NB4 (cell line): Measurements from ENCODE around the gene THAP7.

Source experiments
- DNase-seq: peaks from one replicate; pipeline ENCODE4 v3.0.0; 2010; ENCODE audit warnings: low read depth
- H3K4me3 ChIP-seq: one replicate; pipeline ENCODE4 v1.5.1; 2011; ENCODE audit warnings: mild to moderate bottlenecking, low read depth, low read length, moderate library complexity
- CTCF ChIP-seq: IDR thresholded peaks from one replicate; pipeline ENCODE4 v1.5.1; 2012; ENCODE audit warnings: low read depth, low read length
- MYC ChIP-seq: IDR thresholded peaks from 2 replicates; pipeline ENCODE4 v1.6.1; 2011; ENCODE audit warnings: low read depth, low read length
- POLR2A ChIP-seq: IDR thresholded peaks from 2 replicates; pipeline ENCODE4 v1.6.1; 2011; ENCODE audit warnings: mild to moderate bottlenecking; ENCODE audit not compliant: insufficient read length; ENCODE audit errors: extremely low read depth
- TF ChIP-seq, protein P1 (sequence below): IDR thresholded peaks from 2 replicates; pipeline ENCODE4 v1.6.1; 2011; ENCODE audit warnings: low read depth, low read length

THAP7 gene

DNA sequence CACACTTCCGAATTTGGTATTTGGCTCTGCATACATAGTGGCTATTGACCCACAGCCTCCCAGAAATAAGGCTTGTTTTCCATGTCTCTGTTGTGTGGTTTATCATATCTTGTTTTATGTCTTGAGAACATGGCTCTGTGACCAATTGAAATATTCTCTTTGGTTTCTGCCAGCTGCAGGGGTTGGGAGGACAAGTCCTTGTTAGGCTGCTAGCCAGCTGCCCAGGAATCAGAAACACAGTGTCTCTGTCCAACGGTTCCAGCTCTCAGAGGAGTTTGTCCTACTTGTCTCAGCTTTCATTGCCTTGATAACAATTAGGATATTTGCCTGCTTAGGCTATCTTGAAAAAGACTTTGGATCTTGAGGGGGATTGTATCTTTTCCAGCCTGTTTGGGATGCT lies 36.5 kb upstream of the THAP7 start:
- DNase-seq, result no peak
- no peak overlapping the region for H3K4me3 ChIP-seq
- TF ChIP-seq, protein P1, sequence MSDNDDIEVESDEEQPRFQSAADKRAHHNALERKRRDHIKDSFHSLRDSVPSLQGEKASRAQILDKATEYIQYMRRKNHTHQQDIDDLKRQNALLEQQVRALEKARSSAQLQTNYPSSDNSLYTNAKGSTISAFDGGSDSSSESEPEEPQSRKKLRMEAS, result no peak
- TF ChIP-seq MYC, result no peak
- TF ChIP-seq CTCF, result no peak
- TF ChIP-seq POLR2A, result no peak

DNA sequence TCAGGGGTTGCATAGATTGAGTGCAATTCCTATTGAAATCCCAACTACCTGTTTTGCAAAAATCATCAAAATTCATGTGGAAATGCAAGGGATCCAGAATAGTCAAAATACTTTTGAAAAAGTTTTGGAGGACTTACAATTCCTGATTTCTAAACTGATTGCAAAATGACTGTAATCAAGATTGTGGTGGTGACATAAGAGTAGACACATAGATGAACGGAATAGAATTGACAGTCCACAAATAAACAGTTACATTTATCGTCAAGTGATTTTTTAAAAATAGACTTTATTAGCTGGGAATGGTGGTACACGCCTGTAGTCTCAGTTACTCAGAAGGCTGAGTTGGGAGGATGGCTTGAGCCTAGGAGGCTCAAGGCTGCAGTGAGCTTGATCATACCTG lies 33.1 kb upstream of the THAP7 start:
- DNase-seq, result no peak

GRCh38 chr22:21033895-21034294 lies 32.0 kb upstream of the THAP7 start:
- H3K4me3 ChIP-seq, result no peak overlapping the region
- TF ChIP-seq CTCF (no peak), POLR2A (no peak), MYC (no peak)
- TF ChIP-seq, protein P1, result no peak
- no peak for DNase-seq

More for the DNA sequence above, 33.1 kb upstream of the THAP7 start:
- no peak overlapping the region for H3K4me3 ChIP-seq
- no peak for TF ChIP-seq MYC
- no peak for TF ChIP-seq CTCF
- TF ChIP-seq POLR2A, result no peak
- TF ChIP-seq, protein P1, result no peak

GRCh38 chr22:21032868-21033688 lies 31.2 kb upstream of the THAP7 start:
- H3K4me3 ChIP-seq, result no peak overlapping the region
- TF ChIP-seq MYC (no peak), POLR2A (no peak)
- TF ChIP-seq, protein P1, result no peak
- DNase-seq, result no peak

GRCh38 chr22:21032037-21032867 lies 30.3 kb upstream of the THAP7 start, which contains the start of gene SLC7A4:
Gene SLC7A4 (minus strand): TSS chr22:21032561. CDS start chr22:21031812, 749 bp downstream.
- H3K4me3 ChIP-seq, result no peak within 1 kb of the TSS
- DNase-seq, result no peak

More at GRCh38 chr22:21032037-21032867, 30.3 kb upstream of the THAP7 start, which contains the start of gene SLC7A4:
- TF ChIP-seq CTCF (no peak), POLR2A (no peak)
